ENCODE data around the gene STARD5.

DNA sequence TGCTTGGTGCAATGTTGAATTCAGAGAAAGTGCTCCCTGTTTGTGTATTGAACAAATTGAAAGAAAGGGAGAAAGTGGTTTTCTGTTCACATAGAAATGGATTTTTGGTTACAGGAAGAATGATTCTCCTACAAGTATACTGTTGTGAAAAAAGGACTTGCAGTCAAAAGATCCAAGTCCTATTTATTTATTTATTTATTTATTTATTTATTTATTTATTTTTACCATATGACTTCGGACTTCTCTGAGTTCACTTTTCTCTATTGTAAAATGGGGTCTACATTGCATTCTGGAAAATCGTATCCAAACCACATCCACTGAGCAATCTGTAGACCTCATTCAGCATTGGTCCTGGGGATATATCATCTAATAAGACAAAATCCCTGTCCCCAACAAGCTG is 46.1 kb downstream of the STARD5 start:
- no peak for TF ChIP-seq POLR2A (IDR thresholded peaks at IDR 0.05)
- TF ChIP-seq, protein P1, sequence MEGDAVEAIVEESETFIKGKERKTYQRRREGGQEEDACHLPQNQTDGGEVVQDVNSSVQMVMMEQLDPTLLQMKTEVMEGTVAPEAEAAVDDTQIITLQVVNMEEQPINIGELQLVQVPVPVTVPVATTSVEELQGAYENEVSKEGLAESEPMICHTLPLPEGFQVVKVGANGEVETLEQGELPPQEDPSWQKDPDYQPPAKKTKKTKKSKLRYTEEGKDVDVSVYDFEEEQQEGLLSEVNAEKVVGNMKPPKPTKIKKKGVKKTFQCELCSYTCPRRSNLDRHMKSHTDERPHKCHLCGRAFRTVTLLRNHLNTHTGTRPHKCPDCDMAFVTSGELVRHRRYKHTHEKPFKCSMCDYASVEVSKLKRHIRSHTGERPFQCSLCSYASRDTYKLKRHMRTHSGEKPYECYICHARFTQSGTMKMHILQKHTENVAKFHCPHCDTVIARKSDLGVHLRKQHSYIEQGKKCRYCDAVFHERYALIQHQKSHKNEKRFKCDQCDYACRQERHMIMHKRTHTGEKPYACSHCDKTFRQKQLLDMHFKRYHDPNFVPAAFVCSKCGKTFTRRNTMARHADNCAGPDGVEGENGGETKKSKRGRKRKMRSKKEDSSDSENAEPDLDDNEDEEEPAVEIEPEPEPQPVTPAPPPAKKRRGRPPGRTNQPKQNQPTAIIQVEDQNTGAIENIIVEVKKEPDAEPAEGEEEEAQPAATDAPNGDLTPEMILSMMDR (IDR thresholded peaks at IDR 0.05) = no peak
